NCI-H2081 treated with DMSO at 0.1 percent for 48 hours (cell line): ENCODE results near the gene H3-3A.

Experiments used
- DNase-seq: peaks from one replicate; lab custom pipeline; 2025; lab: John Stamatoyannopoulos, UW

Gene H3-3A

GRCh38 chr1:226062558-226063223 is at the start of gene H3-3A:
Gene H3-3A (plus strand): TSS chr1:226062716. CDS start chr1:226064352, 1,636 bp downstream.
- DNase-seq, result peak; percentile 94

GRCh38 chr1:226017070-226017469 is 45.4 kb upstream of the H3-3A start:
- DNase-seq, result no peak

- DNase-seq, result no peak
Measured at GRCh38 chr1:226019572-226019971, 42.9 kb upstream of the H3-3A start.

- no peak for DNase-seq
Measured at GRCh38 chr1:226021401-226021800, 41.1 kb upstream of the H3-3A start.

- no peak for DNase-seq
Measured at GRCh38 chr1:226021801-226022200, 40.7 kb upstream of the H3-3A start.

- DNase-seq, result no peak
Measured at GRCh38 chr1:226023735-226024134, 38.8 kb upstream of the H3-3A start.

- peak; percentile 9 for DNase-seq
Measured at GRCh38 chr1:226026833-226027232, 35.7 kb upstream of the H3-3A start.

- DNase-seq, result no peak
Measured at GRCh38 chr1:226027538-226028217, 34.8 kb upstream of the H3-3A start.

- no peak for DNase-seq
Measured at GRCh38 chr1:226029093-226029496, 33.4 kb upstream of the H3-3A start.

- no peak for DNase-seq
Measured at GRCh38 chr1:226029568-226030225, 32.8 kb upstream of the H3-3A start.

GRCh38 chr1:226033582-226033981 is 28.9 kb upstream of the H3-3A start:
- no peak for DNase-seq

GRCh38 chr1:226033991-226034390 is 28.5 kb upstream of the H3-3A start:
- DNase-seq, result no peak

- no peak for DNase-seq
Measured at GRCh38 chr1:226034482-226034881, 28.0 kb upstream of the H3-3A start.

- no peak for DNase-seq
Measured at GRCh38 chr1:226035915-226036314, 26.6 kb upstream of the H3-3A start.

GRCh38 chr1:226038661-226039060 is 23.9 kb upstream of the H3-3A start:
- DNase-seq, result no peak

- DNase-seq, result no peak
Measured at GRCh38 chr1:226041419-226041818, 21.1 kb upstream of the H3-3A start.

- DNase-seq, result no peak
Measured at GRCh38 chr1:226044514-226045101, 17.9 kb upstream of the H3-3A start.

GRCh38 chr1:226046240-226046639 is 16.3 kb upstream of the H3-3A start:
- DNase-seq, result no peak

- no peak for DNase-seq
Measured at GRCh38 chr1:226047495-226047894, 15.0 kb upstream of the H3-3A start.

GRCh38 chr1:226048886-226049285 is 13.6 kb upstream of the H3-3A start:
- DNase-seq, result no peak

- no peak for DNase-seq
Measured at GRCh38 chr1:226050133-226050532, 12.4 kb upstream of the H3-3A start.

GRCh38 chr1:226051365-226051764 is 11.2 kb upstream of the H3-3A start:
- DNase-seq, result no peak

- no peak for DNase-seq
Measured at GRCh38 chr1:226052061-226052460, 10.5 kb upstream of the H3-3A start.
